Stimulated activated CD8-positive, alpha-beta memory T cell treated with anti-CD3 and anti-CD28 coated beads, Interleukin-4, amount 100 ng/mL, for 24 hours (primary cell): Measurements from ENCODE around the gene DNAJC10.
"Not testable (repeated sequence)": the region's sequence is repeated elsewhere in the genome, so short reads cannot be mapped to it uniquely, and the experiment has no call there.

Experiments used
- DNase-seq: peaks from one replicate; pipeline ENCODE4 v3.0.0-alpha.2; 2020; ENCODE audit warnings: low read depth

The DNAJC10 gene

DNA sequence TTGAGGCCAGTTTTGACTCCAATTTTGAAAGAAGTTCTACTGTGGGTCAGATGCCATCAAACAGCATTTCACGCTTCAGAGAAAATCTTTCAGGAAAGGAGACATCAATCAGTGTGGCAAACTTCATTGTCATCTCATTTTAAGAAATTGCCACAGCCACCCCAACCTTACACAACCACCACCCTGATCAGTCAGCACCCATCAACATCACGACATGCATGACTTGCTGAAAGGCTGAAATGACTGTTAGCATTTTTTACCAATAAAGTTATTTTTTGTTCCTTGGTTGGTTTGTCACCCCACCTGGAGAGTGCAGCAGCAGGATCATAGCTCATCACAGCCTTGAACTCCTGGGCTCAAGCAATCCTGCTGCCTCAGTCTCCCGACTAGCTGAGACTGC is 10.4 kb downstream of the DNAJC10 start:
- no peak for DNase-seq

DNA sequence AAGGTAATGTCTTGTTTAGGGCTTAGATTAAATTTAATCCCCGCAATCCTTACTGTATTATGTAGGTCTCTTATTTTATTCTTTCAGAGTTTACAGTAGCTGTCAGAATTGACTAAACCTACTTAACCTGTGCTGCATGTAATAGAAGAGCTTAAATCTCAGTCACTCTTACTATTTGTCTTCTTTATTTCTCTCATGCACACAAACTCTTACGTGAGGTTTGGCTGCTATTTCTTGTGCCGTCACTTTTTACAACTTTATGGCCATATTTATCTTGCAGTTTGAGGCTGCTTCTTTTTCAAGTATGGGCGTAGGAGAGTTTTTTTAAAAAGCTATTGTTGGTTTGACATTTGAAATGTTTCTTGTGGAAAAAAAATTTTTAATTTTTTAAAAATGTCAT is 12.0 kb downstream of the DNAJC10 start:
- no peak for DNase-seq

DNA sequence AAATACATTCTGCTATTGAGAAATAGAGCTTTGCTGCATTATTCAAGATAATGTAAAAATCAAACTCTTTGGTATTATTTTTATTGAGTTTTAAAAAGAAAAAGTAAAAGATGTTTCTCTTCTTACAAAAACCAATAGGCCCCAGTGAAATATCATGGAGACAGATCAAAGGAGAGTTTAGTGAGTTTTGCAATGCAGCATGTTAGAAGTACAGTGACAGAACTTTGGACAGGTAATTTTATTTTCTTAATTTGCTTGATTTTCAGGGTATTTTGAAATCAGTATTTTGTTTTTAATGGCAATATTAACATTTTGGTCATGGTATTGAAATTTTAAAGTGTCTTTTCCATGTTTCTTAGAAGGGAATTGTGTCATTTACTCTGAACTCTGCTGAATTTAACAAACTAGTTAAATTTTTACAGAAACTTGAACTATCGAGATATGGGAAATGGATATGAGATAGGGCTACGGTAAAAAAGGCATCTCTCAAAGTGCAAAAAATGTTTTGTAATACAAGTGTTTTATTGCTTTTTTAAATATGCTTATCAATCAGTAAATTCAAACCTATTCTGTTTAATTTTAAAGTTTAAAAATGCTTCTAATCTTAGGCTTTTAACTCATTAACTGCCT is 13.8 kb downstream of the DNAJC10 start:
- DNase-seq: no peak

DNA sequence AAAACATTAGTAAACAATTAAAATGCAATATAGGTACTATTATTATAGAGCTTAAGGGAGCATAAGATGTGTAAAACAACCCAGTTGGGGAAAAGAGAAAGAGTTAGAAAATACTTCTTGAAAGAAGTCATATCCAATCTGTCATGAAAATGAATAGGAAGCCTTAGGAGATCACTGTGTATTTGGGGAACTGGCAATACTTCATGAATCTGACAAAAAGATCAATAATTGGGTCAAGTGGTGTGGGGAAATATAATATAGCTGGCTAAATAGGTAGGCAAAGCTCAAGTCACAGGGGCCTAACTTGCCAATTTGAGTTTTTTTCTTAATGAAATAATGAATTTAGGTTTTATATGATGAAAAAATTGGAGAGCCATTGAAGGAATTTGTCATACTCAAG is 14.4 kb downstream of the DNAJC10 start:
- no peak for DNase-seq

DNA sequence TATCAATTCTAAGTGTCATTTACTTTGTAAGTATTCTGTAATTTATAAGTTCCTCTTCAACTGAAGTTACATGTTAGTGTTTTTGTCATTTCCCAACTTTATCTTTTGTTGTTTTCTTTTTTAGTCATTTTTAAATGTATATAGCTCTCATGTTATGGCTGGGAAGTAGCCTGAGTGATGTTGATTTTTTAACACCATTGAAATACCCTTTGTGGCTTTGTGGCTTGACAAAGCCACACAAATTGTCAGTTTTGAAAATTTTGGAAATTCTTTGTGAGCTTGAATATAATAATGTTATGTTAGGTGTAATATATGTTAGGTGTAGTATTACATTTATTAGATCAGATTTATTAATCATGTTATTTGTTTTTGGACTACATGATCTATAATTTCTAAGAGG is 16.7 kb downstream of the DNAJC10 start:
- DNase-seq: no peak

DNA sequence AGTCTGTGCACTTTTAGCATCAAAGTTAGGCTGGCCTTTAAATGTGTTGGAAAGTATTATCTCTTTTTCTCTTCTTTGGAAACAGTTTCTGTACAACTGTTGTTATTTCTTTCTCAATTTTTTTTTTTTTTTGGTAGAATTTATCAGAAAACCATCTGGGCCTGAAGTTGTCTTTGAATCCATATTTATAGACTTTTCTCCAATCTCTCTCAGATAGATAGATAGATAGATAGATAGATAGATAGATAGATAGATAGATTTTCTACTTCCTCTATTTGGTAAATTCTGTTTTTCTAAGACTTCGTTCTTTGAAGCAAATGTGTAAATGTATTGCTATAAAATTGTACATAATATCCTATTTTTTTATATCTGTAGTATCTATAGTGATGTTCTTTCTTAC is 17.5 kb downstream of the DNAJC10 start:
- no peak for DNase-seq

DNA sequence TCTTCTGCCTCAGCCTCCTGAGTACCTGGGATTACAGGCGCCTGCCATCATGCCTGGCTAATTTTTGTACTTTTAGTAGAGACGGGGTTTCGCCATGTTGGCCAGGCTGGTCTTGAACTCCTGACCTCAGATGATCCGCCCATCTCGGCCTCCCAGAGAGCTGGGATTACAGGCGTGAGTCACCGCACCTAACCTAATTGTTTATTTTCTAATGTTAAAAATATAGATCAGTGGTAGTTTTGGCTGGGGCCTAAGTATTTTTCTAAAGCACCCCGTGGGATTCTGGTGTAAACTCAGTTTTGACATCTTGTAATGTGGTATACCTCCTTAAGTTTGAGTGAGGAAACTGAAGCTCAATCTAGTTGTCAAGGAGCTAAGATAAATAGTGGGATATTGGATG is 20.8 kb downstream of the DNAJC10 start:
- DNase-seq: not testable (repeated sequence)

DNA sequence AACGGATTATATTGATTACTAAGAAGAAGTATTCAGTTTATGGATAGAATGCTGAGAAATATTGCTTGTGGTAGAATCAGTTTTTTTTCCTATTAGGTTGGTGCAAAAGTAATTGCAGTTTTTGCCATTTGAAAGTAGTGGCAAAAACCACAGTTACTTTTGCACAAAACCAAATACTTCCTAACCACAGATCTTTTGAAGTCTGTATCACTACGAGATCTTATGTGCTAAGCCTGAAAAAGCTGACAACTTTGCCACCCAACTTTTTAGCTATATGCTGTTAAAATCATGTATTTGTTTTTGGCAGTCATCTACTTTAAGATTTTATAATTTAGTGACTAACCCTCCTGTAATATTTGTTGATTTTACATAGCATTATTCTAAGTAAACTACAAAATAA is 24.6 kb downstream of the DNAJC10 start:
- DNase-seq: no peak

DNA sequence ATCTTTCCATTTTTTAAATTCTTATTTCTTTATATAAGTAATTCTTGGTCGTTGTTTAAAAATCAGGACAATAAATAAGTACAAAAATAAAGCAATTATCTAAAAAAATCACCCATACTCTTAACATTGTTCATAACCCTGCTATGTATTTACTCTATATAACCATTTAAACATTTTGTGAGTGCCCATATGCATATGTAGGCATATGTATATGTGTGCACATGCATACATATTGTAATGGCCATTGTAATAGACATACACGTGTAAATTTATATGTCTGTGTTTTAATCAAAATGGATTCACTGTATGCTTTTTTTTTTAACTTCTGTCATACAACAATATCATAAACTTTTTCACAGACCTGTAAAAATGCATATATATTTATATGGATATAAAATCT is 25.6 kb downstream of the DNAJC10 start:
- DNase-seq: no peak

DNA sequence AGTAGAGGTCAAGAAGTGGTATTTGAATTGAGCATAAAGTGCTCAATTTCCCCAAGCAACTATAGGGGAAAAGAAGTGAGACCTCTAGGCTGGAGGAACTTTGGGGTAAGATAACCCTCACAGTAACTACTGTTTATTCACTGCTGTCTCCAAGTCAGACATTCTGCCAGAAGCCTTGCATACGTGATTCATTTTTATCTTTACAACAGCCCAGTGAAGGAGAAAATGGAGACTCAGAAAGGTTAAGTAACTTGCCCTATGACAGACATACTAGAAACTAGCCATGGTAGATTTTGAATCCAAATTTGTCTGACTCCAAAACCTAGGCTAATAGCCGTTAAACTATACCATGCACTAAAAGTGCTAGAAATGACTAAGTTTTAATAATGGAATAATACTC is 28.4 kb downstream of the DNAJC10 start:
- DNase-seq: no peak

DNA sequence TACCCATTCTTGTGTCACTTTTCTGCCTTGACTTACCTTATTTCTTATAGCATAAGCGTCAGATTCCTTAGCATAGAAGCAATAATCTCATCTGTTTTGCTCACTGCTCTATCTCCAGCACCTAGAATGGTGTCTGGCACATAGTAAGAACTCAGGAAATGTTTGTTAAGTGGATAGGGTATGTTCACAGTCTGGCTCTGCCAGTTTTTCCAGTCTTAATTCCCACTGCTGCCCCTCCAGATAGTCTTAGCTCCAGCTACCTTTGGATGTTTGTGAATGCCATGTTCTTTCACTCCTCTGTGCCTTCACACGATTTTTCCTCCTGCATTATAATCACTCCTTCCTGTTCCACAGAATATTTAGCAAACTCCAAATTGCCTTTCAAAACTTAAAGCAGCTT is 29.0 kb downstream of the DNAJC10 start:
- no peak for DNase-seq

DNA sequence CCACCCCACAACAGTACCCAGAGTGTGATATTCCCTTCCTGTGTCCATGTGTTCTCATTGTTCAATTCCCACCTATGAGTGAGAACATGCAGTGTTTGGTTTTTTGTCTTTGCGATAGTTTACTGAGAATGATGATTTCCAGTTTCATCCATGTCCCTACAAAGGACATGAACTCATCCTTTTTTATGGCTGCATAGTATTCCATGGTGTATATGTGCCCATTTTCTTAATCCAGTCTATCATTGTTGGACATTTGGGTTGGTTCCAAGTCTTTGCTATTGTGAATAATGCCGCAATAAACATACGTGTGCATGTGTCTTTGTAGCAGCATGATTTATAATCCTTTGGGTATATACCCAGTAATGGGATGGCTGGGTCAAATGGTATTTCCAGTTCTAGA is 29.8 kb downstream of the DNAJC10 start:
- DNase-seq: not testable (repeated sequence)

DNA sequence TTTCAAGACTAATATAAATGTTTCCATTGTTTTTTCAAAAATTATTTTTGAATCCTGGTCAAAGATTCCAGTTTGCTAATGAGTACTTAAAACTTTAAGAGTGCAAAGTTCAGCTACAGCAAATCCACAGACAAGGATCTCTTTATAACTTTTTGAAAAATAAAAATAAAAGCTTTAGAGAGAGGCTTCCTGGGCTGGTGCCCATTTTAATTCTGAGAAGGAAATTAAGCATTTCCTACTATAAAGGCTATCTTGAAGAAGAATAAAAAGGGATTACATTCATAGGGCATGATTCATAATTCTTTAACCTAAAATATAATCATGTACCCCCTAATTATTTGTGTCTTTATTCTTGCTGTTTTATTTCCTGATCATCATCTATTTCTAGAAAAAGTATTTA is 38.2 kb downstream of the DNAJC10 start:
- no peak for DNase-seq

DNA sequence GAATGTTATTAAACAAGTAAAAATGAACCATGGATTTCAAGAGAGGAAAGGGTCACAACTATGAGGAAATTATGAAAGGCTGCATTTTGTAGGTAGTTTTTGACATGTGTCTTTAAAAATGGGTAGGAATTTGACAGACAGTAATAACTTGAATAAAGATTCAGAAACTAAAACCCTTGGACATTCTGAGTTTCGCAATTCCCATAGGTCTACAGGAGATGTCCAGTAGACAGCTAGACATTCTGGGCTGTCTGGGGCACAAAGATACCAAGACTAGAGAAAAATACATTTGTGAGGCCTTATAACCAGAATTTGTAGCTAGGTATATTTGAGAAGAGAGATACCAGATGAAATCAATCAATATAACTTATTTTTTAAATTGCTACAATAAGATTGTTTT is 42.3 kb downstream of the DNAJC10 start:
- DNase-seq: no peak

DNA sequence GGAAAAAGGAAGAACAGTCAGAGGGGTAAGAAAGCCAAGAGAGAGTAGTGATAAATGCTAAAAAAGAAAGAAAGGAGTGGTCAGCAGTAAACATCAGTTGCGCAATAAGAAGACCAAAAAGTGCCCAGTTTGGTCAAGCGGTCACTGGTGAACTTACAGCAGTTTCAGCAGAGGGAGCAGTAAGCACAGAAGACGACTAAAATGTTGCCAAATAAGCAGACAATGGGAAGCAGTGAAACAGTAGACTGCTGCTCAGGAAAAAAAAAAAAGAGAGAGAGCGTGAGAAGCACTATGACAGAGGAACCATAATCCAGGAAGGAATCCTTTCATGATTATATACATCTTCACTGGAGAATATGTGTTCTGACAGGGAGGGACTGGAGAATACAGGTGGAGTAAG is 45.8 kb downstream of the DNAJC10 start:
- DNase-seq: no peak

DNA sequence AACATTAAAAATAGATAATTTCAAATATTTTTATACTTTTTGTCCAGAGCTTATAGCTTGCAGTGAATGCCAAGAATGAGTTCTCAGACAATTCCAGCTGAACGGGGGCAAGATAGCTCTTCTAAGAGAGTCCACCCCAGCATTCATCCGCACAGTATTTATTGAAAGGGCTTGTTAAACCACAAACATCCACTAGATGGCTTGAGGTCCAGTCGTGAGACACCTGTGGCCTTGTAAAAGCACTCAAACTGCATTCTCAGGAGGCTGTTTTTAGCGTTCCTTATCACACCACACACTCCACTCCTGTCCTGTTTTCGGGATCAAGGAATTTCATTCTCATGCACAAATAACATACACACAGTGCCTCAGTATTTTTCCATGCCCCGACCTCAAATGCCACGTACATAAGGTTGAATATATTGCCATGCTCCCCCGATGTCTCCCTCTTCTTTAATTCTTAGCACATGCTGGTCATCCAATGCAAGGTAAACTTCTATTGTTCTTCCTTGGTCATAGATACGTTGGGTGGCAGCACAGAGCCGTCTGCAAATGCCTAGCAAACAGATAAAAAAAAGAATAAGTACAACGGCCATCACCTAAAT is 47.4 kb downstream of the DNAJC10 start:
- no peak for DNase-seq

DNA sequence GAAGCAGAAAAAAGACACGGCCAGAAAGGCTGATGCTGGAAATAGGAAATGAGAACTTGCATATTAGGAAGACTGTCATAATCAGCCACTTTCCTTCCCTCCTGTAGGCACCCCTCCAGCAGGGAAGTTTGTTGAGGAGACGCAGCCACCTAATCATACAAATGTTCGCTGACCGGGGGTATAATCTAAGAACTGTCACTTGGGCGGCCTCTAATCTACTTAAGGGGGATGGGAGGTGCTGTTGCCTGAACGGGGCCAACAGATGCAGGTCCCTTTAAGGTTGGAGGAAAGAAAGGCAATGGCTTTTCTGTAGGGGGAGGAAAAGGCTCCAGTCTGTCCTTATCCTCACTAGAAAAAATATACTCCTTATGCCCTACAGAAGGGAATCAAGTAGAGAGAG is 50.6 kb downstream of the DNAJC10 start:
- no peak for DNase-seq

DNA sequence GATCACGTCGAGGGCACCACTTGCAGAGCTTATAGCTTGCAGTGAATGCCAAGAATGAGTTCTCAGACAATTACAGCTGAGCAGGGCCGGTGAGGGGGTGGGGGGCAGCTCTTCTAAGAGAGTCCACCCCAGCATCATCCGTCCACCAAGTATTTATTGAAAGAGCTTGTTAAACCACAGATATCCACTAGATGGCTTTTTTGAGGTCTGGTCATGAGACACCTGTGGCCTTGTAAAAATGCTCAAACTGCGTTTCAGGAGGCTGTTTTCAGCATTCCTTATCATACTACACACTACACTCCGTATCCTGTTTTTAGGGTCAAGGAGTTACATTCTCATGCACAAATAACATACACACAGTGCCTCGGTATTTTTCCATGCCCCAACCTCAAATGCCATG is 51.5 kb downstream of the DNAJC10 start:
- DNase-seq: no peak

DNA sequence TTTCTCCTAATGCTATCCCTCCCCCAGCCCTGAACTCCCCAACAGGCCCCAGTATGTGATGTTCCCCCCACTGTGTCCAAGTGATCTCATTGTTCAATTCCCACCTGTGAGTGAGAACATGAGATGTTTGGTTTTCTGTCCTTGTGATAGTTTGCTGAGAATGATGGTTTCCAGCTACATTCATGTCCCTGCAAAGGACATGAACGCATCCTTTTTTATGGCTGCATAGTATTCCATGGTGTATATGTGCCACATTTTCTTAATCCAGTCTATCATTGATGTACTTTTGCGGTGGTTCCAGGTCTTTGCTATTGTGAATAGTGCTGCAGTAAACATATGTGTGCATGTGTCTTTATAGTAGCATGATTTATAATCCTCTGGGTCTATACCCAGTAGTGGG is 52.9 kb downstream of the DNAJC10 start:
- not testable (repeated sequence) for DNase-seq

DNA sequence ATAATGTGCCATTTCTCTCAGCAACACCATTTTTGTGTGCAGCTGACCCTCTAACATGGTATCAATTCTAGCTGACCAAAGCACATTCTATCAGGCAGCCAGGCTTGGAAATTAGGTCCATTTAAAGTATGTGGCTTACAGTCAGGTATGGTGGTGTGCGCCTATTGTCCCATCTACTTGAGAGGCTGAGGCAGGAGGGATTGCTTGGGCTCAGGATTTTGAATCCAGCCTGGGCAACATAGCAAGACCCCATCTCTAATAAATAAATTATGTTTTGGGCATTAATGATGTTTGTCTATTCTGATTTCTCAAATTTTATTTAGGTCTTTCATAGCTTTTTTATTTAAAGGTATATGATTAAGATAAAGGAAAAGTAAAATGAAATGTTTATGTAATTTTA is 63.3 kb downstream of the DNAJC10 start:
- DNase-seq: no peak

DNA sequence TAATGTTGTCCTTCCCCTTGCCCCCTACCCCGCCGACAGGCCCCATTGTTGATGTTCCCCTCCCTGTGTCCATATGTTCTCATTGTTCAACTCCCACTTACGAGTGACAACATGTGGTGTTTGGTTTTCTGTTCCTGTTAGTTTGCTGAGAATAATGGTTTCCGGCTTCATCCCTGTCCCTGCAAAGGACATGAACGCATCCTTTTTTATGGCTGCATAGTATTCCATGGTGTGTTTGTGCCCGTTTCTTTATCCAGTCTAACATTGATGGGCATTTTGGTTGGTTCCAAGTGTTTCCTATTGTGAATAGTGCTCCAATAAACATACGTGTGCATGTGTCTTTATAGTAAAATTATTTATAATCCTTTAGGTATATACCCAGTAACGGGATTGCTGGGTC is 65.0 kb downstream of the DNAJC10 start:
- not testable (repeated sequence) for DNase-seq

DNA sequence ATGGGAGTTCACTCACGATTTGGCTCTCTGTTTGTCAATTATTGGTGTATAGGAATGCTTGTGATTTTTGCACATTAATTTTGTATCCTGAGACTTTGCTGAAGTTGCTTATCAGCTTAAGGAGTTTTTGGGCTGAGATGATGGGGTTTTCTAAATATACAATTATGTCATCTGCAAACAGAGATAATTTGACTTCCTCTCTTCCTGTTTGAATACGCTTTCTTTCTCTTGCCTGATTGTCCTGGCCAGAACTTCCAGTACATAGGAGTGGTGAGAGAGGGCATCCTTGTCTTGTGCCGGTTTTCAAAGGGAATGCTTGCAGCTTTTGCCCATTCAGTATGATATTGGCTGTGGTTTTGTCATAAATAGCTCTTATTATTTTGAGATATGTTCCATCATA is 66.6 kb downstream of the DNAJC10 start:
- DNase-seq: not testable (repeated sequence)

DNA sequence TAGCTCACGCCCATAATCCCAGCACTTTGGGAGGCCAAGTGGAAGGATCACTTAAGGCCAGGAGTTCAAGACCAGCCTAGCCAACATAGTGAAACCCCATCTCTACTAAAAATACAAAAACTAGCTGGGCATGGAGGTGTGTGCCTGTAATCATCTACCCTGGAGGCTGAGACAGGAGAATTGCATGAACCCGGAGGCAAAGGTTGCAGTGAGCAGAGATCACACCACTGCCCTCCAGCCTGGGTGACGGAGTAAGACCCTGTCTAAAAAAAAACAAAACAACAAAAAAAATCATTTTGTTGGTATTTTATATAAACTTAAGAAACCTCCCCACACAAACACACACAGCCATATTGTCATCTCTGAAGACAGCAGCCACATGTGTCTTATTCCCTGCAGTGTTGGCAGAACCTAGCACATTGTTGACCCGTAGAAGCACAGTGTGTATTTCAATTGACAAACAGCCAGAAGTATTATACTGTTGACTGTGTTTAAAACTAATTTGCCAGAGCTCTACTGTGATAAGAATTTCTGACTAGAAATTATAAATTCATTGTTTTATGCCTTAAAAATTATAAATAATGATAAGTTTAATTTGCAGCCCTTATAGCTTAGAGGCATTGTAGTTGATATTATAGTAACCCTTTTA is 68.1 kb downstream of the DNAJC10 start:
- no peak for DNase-seq

DNA sequence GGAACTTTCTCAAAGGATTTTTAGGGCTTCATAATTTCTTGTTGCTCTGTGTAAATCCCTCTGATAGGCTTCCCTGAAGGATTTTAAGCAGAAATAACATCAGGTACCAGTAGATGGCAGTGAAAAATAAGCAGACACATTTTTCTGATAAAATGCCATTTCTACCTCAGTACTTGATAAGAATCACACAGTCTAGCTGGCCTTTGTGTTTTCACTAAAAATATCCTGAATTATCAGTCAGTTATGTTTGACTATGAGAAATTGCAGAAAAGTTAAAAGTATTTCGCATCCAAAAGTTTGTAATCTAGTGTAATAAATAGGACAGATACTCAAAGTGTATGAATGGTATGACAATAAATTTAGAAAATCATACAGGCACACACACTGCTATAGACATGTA is 68.7 kb downstream of the DNAJC10 start:
- no peak for DNase-seq
